Keratinocyte (primary cell): Measurements from ENCODE around the gene NSUN4.

Experiments used
- CTCF ChIP-seq, 3 experiments: IDR thresholded peaks in 1 of 3; conservative IDR thresholded peaks in 1 of 3; optimal IDR thresholded peaks in 1 of 3; 2 replicates in 2 of 3; 3 replicates in 1 of 3; pipeline versions ENCODE3 to v1.5.1; 2011; ENCODE audit warnings: low read length in 3 of 3, mild to moderate bottlenecking in 3 of 3, moderate library complexity in 2 of 3, control low read depth in 1 of 3, inconsistent platforms in 1 of 3; ENCODE audit not compliant: insufficient read depth in 2 of 3; ENCODE audit errors: extremely low read depth in 1 of 3
- EZH2 ChIP-seq: IDR thresholded peaks from one replicate; pipeline ENCODE4 v1.6.1; 2012; ENCODE audit warnings: inconsistent platforms, mild to moderate bottlenecking, low read length, moderate library complexity

- TF ChIP-seq CTCF (optimal IDR thresholded peaks at IDR 0.05 in 1 of 3, IDR thresholded peaks at IDR 0.05 in 1 of 3, conservative IDR thresholded peaks at IDR 0.05 in 1 of 3; ENCODE audit: extremely low read depth in 1 of 3, insufficient read depth in 2 of 3, low read length in 3 of 3) (no peak), EZH2 (no peak)
Measured at GRCh38 chr1:46334030-46334384, 6.6 kb upstream of the NSUN4 start.
